K562 (cell line): Measurements from ENCODE around the gene HPSE2. TPM values are rescaled to one million over a fixed set of nuclear protein-coding genes. Genes with fewer than 3 reads are reported as not detected.

Experiments
- ATAC-seq: fragments of 200-7000 bp; cut with Tn5 transposase; 3 replicates; pipeline ENCODE4 v1.9.1; 2020; ENCODE audit warnings: moderate library complexity
- BruUV-seq: library from RNA; stranded (reverse); fragments of 400-500 nt; replicated peaks from 2 replicates; lab custom pipeline; 2021; lab: Mats Ljungman, UMichigan
- CTCF ChIA-PET: fragments of 300-600 bp; formaldehyde crosslinking; extraction: SDS; loops from one replicate; lab custom pipeline; 2021; ENCODE audit warnings: low intra/inter-chr PET ratio; lab: Yijun Ruan, JAX
- POLR2A ChIA-PET: fragments of 300-600, 350-650 bp; sonication (Branson Sonifier 250); formaldehyde crosslinking; extraction: SDS; loops from one replicate; lab custom pipeline; 2021; ENCODE audit warnings: antibody characterized with exemption, inconsistent platforms; lab: Yijun Ruan, JAX
- DNase-seq, 4 experiments: peaks; one replicate each; pipeline versions ENCODE4 v3.0.0 to v3.0.0-alpha.2; 2011 to 2018; ENCODE audit warnings: low spot score in 3 of 4, mixed read lengths in 3 of 4; ENCODE audit errors: extremely low read depth in 1 of 4
- FAIRE-seq: peaks from 2 replicates; lab custom pipeline; 2011; peaks lifted over from hg19 to GRCh38; lab: Jason Lieb, UNC
- H2AFZ ChIP-seq: 2 replicates; pipeline ENCODE4 v1.6.0; 2011; ENCODE audit warnings: low read depth, low read length, control low read depth, inconsistent platforms
- H3K27ac ChIP-seq: fragments of 200-600 bp; 3 replicates; pipeline ENCODE4 v1.8.0; 2011; ENCODE audit warnings: low read depth, mild to moderate bottlenecking, control low read depth, inconsistent platforms, low read length, moderate library complexity, mixed read lengths; ENCODE audit errors: extremely low read depth
- H3K27me3 ChIP-seq, 2 experiments: fragments of 300-600 bp in 1 of 2; 2 replicates in 1 of 2; 3 replicates in 1 of 2; pipeline versions ENCODE4 v1.6.0 to v1.8.0; 2011; ENCODE audit warnings: inconsistent platforms in 2 of 2, low read length in 2 of 2, mild to moderate bottlenecking in 1 of 2, mixed read lengths in 1 of 2, moderate library complexity in 1 of 2; ENCODE audit not compliant: control insufficient read depth in 2 of 2, insufficient read depth in 2 of 2
- H3K36me3 ChIP-seq: fragments of 300-600 bp; 3 replicates; pipeline ENCODE4 v1.8.0; 2011; ENCODE audit warnings: mild to moderate bottlenecking, low read length, inconsistent platforms; ENCODE audit not compliant: control insufficient read depth, insufficient read depth
- H3K4me1 ChIP-seq, 2 experiments: fragments of 200-600 bp in 1 of 2; replicated peaks in 1 of 2; 2 replicates in 1 of 2; 3 replicates in 1 of 2; pipeline versions ENCODE4 v1.5.1 to v1.8.0; 2011; ENCODE audit warnings: inconsistent platforms in 2 of 2, low read length in 2 of 2, mild to moderate bottlenecking in 1 of 2, mixed read lengths in 1 of 2, moderate library complexity in 1 of 2; ENCODE audit not compliant: control insufficient read depth in 2 of 2, insufficient read depth in 2 of 2
- H3K4me2 ChIP-seq: 2 replicates; pipeline ENCODE4 v1.6.1; 2011; ENCODE audit warnings: low read length, control low read depth, inconsistent platforms, mixed read lengths; ENCODE audit not compliant: insufficient read depth
- H3K4me3 ChIP-seq: fragments of 200-600 bp; sonication (generic), shearing (Covaris generic); 2 replicates; pipeline ENCODE4 v1.5.1; 2016; ENCODE audit warnings: control low read depth, inconsistent platforms
- H3K79me2 ChIP-seq: fragments of 200-600 bp; 3 replicates; pipeline ENCODE4 v1.8.0; 2011; ENCODE audit warnings: low read length, inconsistent platforms; ENCODE audit not compliant: control insufficient read depth, insufficient read depth
- H3K9ac ChIP-seq, 2 experiments: 2 replicates each; pipeline versions ENCODE4 v1.6.0 to v1.6.1; 2011; ENCODE audit warnings: low read depth in 2 of 2, low read length in 2 of 2, control low read depth in 1 of 2, inconsistent platforms in 1 of 2, mild to moderate bottlenecking in 1 of 2, mixed read lengths in 1 of 2; ENCODE audit not compliant: insufficient read depth in 1 of 2
- H3K9me1 ChIP-seq: one replicate; pipeline ENCODE4 v1.6.0; 2011; ENCODE audit warnings: inconsistent platforms, mild to moderate bottlenecking, low read length, moderate library complexity; ENCODE audit not compliant: control insufficient read depth, insufficient read depth
- H3K9me3 ChIP-seq: replicated peaks from 2 replicates; pipeline ENCODE4 v1.5.1; 2011; ENCODE audit warnings: low read depth, low read length, inconsistent platforms; ENCODE audit not compliant: control insufficient read depth, insufficient read depth
- H4K20me1 ChIP-seq: replicated peaks from 2 replicates; pipeline ENCODE4 v1.6.1; 2011; ENCODE audit warnings: low read length, inconsistent platforms, mixed read lengths; ENCODE audit not compliant: control insufficient read depth, insufficient read depth
- FOXP1 ChIP-seq: sonication (generic); formaldehyde crosslinking; IDR thresholded peaks from 2 replicates; pipeline ENCODE4 v1.8.0; 2022; ENCODE audit warnings: mild to moderate bottlenecking, missing genetic modification reagents
- ZBTB40 ChIP-seq, 2 experiments: fragments of 450-650 bp in 1 of 2; sonication (generic) in 1 of 2; formaldehyde crosslinking in 1 of 2; IDR thresholded peaks; 2 replicates each; pipeline versions ENCODE4 v1.7.1 to v1.9.0; 2016 to 2022; ENCODE audit warnings: inconsistent platforms in 1 of 2, mild to moderate bottlenecking in 1 of 2, missing genetic modification reagents in 1 of 2
- WGBS: fragments of 100-300 bp; shearing (Covaris generic); methylation state at CpG from one replicate; pipeline ENCODE4 v1.1.6; 2016; ENCODE audit warnings: low coverage, mixed read lengths; ENCODE audit not compliant: insufficient coverage; ENCODE audit errors: missing lambda C conversion rate; 5-methylcytosine and 5-hydroxymethylcytosine counted together
- in situ Hi-C: fragments of 300-500 bp; cut with MboI; formaldehyde crosslinking; loops from 4 replicates; pipeline ENCODE4 v1.15.0; 2018; ENCODE audit warnings: inconsistent platforms, mixed read lengths
- intact Hi-C: fragments of 100-400 bp; cut with micrococcal nuclease; formaldehyde crosslinking; loops from 2 replicates; pipeline ENCODE4 v1.14.2; 2022
- polyA plus RNA-seq, 8 experiments: library from polyadenylated mRNA; depleted of rRNA in 4 of 8; stranded (reverse) in 5 of 8; unstranded in 3 of 8; fragments of >200 nt; fragmentation: Nextera tagmentation in 2 of 8; fragmentation: Illumina TruSeq in 1 of 8; extraction: Ambion mirVana in 2 of 8; extraction: Trizol in 1 of 8; gene quantifications; 2 replicates each; pipeline versions ENCODE4 v1.2.1 to v1.2.3, GENCODE V29; 2011 to 2014; ENCODE audit warnings: inconsistent platforms in 1 of 8, missing spikeins in 1 of 8
- total RNA-seq, 7 experiments: library from RNA; depleted of rRNA in 6 of 7; stranded (reverse); fragments of >200 nt in 6 of 7; fragmentation: Illumina TruSeq in 2 of 7; extraction: Trizol in 2 of 7; gene quantifications; 2 replicates each; pipeline versions ENCODE4 v1.2.1 to v1.2.3, GENCODE V29; 2011 to 2021; ENCODE audit warnings: low replicate concordance in 1 of 7

The HPSE2 gene
- total and polyA plus RNA-seq, 9 of the 15 experiments (the other 6 are each of a cell fraction or from before 2014, with no cell fraction given): 0.03 to 0.10 (median 0.04) TPM; not detected in 2

DNA sequence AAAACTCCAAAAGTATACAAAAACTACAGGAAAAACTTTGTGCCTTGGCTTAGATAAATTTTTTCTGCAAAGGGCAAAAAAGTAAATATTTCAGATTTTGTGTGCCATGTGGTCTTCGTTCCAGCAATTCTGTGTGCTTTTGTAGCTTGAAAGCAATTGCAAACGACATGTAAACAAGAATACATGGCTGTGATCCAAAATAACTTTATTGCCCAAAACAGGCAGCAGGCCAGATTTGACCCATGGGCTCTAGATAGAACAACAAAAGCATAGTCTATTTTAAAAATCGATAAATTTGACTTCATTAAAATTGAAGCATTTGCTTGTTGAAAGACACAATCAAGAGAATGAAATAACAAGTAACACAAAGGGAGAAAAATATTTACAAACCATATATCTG lies 336.6 kb downstream of the HPSE2 start:
- no peaks in the 10 kb centered on the region for H3K9me3 ChIP-seq
- 26% methylated on average over 3 of the region's 3 CpGs for WGBS
- H3K27ac ChIP-seq: no peak overlapping the region
- no peaks in the 10 kb centered on the region for H3K79me2 ChIP-seq
- intact Hi-C loops (no loop called here), in situ Hi-C loops (no loop called here)
- H2AFZ ChIP-seq: no peak overlapping the region
- no peaks in the 10 kb centered on the region for H3K9me1 ChIP-seq
- POLR2A ChIA-PET: no interaction called here
- DNase-seq: no peak
- H3K9ac ChIP-seq: no peak overlapping the region
- no peak for FAIRE-seq
- no peaks in the 10 kb centered on the region for H3K4me1 ChIP-seq
- no TSS peak for BruUV-seq
- no peaks in the 10 kb centered on the region for H4K20me1 ChIP-seq
- no peaks in the 10 kb centered on the region for H3K36me3 ChIP-seq
- H3K4me2 ChIP-seq: no peak overlapping the region
- no peak for TF ChIP-seq FOXP1 (CRISPR knock-in tag)
- TF ChIP-seq ZBTB40 (IDR thresholded peaks at IDR 0.05): peak; percentile 44; the same call in 1 of the 2 replicates
- TF ChIP-seq ZBTB40 (CRISPR knock-in tag; IDR thresholded peaks at IDR 0.05): no peak
- H3K4me3 ChIP-seq: no peak overlapping the region
- no peaks in the 10 kb centered on the region for H3K27me3 ChIP-seq
- ATAC-seq: no peak
- CTCF ChIA-PET: no interaction called here
